Measurements from ENCODE around the gene IQGAP1.

The IQGAP1 gene

DNA sequence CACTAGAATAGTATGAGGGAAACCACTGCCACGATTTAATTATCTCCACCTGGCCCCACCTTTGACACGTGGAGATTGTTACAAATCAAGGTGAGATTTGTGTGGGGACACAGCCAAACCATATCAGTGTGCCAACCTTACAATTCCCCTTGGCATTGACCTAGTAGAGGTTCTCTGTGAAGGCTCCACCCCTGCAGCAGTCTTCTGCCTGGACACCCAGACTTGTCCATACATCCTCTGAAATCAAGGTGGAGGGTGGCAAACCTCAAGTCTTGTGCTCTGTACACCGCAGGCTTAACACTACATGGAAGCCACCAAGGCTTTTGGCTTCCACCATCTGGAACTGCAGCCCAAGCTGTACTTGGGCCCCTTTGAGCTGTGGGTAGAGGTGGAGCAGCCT lies 8.8 kb upstream of the IQGAP1 start:
- no peaks in the 10 kb centered on the region for H3K36me3 ChIP-seq (replicated peaks)
- in situ Hi-C loops (cut with HindIII; ENCODE audit: low pct_ligation_motif_present, low sequenced_read_pairs) = no loop called here
- TF ChIP-seq, protein P1, sequence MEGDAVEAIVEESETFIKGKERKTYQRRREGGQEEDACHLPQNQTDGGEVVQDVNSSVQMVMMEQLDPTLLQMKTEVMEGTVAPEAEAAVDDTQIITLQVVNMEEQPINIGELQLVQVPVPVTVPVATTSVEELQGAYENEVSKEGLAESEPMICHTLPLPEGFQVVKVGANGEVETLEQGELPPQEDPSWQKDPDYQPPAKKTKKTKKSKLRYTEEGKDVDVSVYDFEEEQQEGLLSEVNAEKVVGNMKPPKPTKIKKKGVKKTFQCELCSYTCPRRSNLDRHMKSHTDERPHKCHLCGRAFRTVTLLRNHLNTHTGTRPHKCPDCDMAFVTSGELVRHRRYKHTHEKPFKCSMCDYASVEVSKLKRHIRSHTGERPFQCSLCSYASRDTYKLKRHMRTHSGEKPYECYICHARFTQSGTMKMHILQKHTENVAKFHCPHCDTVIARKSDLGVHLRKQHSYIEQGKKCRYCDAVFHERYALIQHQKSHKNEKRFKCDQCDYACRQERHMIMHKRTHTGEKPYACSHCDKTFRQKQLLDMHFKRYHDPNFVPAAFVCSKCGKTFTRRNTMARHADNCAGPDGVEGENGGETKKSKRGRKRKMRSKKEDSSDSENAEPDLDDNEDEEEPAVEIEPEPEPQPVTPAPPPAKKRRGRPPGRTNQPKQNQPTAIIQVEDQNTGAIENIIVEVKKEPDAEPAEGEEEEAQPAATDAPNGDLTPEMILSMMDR (IDR thresholded peaks at IDR 0.05; ENCODE audit: low read depth, low read length, missing control alignments) = no peak
- no peak overlapping the region for H3K4me3 ChIP-seq (ENCODE audit: low read depth, low read length)
- DNase-seq = no peak
- H3K27ac ChIP-seq = no peak overlapping the region
- H3K27me3 ChIP-seq (replicated peaks) = no peaks in the 10 kb centered on the region

DNA sequence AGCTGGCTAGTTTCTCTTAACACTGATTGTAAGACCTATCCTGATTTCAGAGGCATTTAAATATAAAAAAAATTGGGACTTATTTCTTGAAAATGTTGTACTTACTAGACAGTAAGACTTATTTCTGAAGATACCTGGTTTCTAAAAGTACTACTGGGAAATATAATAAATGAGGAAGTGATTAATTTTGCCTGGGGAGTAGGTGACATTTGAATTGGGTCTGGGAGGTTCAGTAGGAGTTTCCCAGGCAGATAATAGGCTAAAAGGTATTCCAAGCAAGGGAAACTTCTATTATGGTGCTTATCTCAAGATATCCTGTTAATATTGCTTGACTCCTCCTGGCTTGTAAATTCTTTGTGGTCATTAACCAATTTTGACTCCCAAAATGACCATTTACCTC lies 6.5 kb upstream of the IQGAP1 start:
- no peaks in the 10 kb centered on the region for H3K36me3 ChIP-seq (replicated peaks)
- in situ Hi-C loops (cut with HindIII; ENCODE audit: low pct_ligation_motif_present, low sequenced_read_pairs) = no loop called here
- no peak overlapping the region for H3K4me3 ChIP-seq (ENCODE audit: low read depth, low read length)
- H3K27ac ChIP-seq = no peak overlapping the region
- H3K27me3 ChIP-seq (replicated peaks) = no peaks in the 10 kb centered on the region
- TF ChIP-seq, protein P1 (IDR thresholded peaks at IDR 0.05; ENCODE audit: low read depth, low read length, missing control alignments) = no peak
- DNase-seq = no peak

DNA sequence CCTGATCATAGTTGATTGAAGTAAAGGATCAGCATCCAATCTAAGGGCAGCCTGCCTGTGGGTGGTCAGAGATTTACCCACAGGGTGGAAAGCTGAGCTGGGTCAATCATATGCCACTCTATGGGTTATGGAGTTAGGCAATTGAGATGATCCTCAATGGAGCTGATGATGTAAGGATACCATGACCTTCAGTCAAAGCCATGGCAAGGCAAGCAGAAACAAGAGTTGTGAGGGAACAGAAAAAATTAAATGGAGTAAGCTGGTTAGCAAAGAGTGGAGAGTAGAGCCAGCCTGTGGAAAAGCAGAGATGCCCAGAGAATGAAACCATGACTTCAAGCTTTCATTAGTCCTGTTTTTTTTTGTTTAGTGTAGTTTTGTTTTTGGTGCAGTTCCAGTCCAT lies 5.7 kb upstream of the IQGAP1 start:
- H3K27ac ChIP-seq = no peak overlapping the region
- H3K27me3 ChIP-seq (replicated peaks) = no peaks in the 10 kb centered on the region
- no peak overlapping the region for H3K4me3 ChIP-seq (ENCODE audit: low read depth, low read length)
- TF ChIP-seq, protein P1 (IDR thresholded peaks at IDR 0.05; ENCODE audit: low read depth, low read length, missing control alignments) = no peak
- DNase-seq = no peak
- no peaks in the 10 kb centered on the region for H3K36me3 ChIP-seq (replicated peaks)
- in situ Hi-C loops (cut with HindIII; ENCODE audit: low pct_ligation_motif_present, low sequenced_read_pairs) = no loop called here

DNA sequence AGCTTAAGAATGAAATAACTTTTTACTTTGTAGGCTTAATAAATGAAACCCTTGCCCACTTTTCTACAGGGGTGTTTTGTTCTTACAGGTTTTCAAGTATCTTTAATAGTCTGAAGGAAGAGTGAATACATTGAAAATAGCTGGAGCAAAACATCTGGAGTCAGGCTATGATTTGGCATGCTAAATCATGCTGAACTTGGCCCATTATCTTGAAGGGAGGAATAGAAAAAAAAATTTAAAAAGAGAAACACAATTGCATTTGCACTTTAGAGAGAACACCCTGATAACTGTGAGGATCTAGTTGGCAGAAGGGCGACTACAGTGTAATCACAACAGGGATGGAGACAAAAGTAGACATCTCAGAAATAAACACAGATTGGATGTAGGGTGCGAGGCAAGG lies 1.8 kb upstream of the IQGAP1 start:
- TF ChIP-seq, protein P1 (IDR thresholded peaks at IDR 0.05; ENCODE audit: low read depth, low read length, missing control alignments) = no peak
- H3K27me3 ChIP-seq (replicated peaks) = no peaks in the 10 kb centered on the region
- DNase-seq = no peak
- peaks cover 7% of the 10 kb centered on the region for H3K36me3 ChIP-seq (replicated peaks)
- in situ Hi-C loops (cut with HindIII; ENCODE audit: low pct_ligation_motif_present, low sequenced_read_pairs) = no loop called here
- H3K27ac ChIP-seq = no peak overlapping the region
- no peak overlapping the region for H3K4me3 ChIP-seq (ENCODE audit: low read depth, low read length)

DNA sequence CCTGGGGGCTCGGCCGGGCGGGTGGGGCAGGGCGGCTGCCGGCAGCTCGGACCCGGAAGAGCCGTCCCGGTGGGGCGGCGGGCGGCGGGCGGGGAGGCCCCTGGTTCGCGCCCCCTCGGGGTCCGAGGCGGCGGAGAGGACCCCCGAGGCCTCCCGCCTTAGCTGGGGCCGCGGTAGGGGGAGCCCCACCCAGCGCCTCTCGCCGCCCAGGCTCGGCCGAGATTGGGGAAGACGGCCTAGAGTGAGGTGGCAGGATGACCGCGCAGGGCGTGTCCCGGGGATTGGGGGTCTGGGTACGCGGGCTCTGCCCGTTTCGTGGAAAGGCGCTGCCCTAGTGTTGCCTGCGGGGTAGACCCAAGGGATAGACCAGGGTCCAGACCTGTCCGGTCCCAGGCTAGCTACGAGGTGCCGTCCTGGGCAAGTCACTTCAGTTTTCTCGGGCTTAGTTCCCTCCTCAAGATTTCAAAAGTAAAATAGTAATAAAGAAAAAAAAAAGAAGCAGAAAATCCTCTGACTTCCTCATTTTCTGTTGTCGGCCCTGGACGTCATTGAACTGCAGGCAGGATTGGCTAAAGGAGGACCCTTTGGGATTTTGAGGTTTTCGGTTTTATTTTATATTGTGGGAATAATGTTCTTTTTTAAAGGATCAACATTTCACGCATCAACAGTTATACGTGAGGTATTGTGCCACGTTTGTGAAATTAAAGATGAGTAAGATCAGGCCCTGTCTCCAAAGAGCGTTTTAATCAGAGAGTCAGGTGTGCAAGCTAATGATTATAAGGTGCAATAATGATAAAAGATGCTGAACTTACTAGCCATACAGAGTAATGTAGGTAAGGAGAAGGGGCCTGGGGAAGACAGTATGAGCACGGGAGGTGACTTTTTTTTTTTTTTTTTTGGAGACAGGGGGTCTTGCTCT lies 679 bp downstream of the IQGAP1 start:
- Histone ChIP-seq H3K4me3 (ENCODE audit: low read depth, low read length) (peak overlapping the region; percentile 94), H3K27ac (peak overlapping the region; percentile 88), H3K27me3 (replicated peaks) (no peaks in the 10 kb centered on the region), H3K36me3 (replicated peaks) (peaks cover 19% of the 10 kb centered on the region)
- peak; percentile 21 for DNase-seq
- in situ Hi-C loops (cut with HindIII; ENCODE audit: low pct_ligation_motif_present, low sequenced_read_pairs) = no loop called here
- TF ChIP-seq, protein P1 (IDR thresholded peaks at IDR 0.05; ENCODE audit: low read depth, low read length, missing control alignments) = no peak

Data from brain microvascular endothelial cell (primary cell).